Fibroblast of lung (primary cell): ENCODE results near the gene ZNF445. TPM values are rescaled to one million over a fixed set of nuclear protein-coding genes. Genes with fewer than 3 reads are reported as not detected.

Experiments
- DNase-seq, 2 donors: peaks; one replicate each; pipeline versions ENCODE4 v3.0.0 to v3.0.0-alpha.2; 2010; ENCODE audit warnings: low read depth in 2 of 2
- H2AFZ ChIP-seq: 2 replicates; pipeline ENCODE4 v1.5.1; 2012; ENCODE audit warnings: low read length, control low read depth, inconsistent platforms
- H3K27ac ChIP-seq: 2 replicates; pipeline ENCODE4 v1.5.1; 2011; ENCODE audit warnings: low read length, control low read depth; ENCODE audit not compliant: insufficient read depth
- H3K27me3 ChIP-seq: 2 replicates; pipeline ENCODE4 v1.5.1; 2011; ENCODE audit warnings: mild to moderate bottlenecking, low read length; ENCODE audit not compliant: control insufficient read depth, insufficient read depth
- H3K36me3 ChIP-seq: 2 replicates; pipeline ENCODE4 v1.5.1; 2011; ENCODE audit warnings: low read length; ENCODE audit not compliant: control insufficient read depth, insufficient read depth
- H3K4me1 ChIP-seq: 2 replicates; pipeline ENCODE4 v1.5.1; 2011; ENCODE audit warnings: low read length; ENCODE audit not compliant: control insufficient read depth, insufficient read depth; ENCODE audit errors: extremely low read depth
- H3K4me2 ChIP-seq: 2 replicates; pipeline ENCODE4 v1.5.1; 2011; ENCODE audit warnings: low read length, control low read depth; ENCODE audit not compliant: insufficient read depth; ENCODE audit errors: extremely low read depth
- H3K4me3 ChIP-seq, 4 experiments: fragments of 200-600 bp in 1 of 4; sonication (generic) in 1 of 4; replicated peaks in 1 of 4; 2 replicates each; pipeline ENCODE4 v1.5.1; 2011 to 2016; ENCODE audit warnings: low read length in 4 of 4, low read depth in 3 of 4, mild to moderate bottlenecking in 3 of 4, control low read depth in 2 of 4, inconsistent platforms in 1 of 4, mixed read lengths in 1 of 4; ENCODE audit not compliant: insufficient read depth in 1 of 4; ENCODE audit errors: control extremely low read depth in 1 of 4
- H3K79me2 ChIP-seq: 2 replicates; pipeline ENCODE4 v1.5.1; 2012; ENCODE audit warnings: mild to moderate bottlenecking, low read length, inconsistent platforms; ENCODE audit not compliant: control insufficient read depth, insufficient read depth
- H3K9ac ChIP-seq: 2 replicates; pipeline ENCODE4 v1.5.1; 2011; ENCODE audit warnings: mild to moderate bottlenecking, low read length, control low read depth; ENCODE audit not compliant: insufficient read depth
- H3K9me3 ChIP-seq: 2 replicates; pipeline ENCODE4 v1.5.1; 2012; ENCODE audit warnings: low read depth, low read length; ENCODE audit not compliant: control insufficient read depth, insufficient read depth
- H4K20me1 ChIP-seq: 2 replicates; pipeline ENCODE4 v1.5.1; 2011; ENCODE audit warnings: low read length; ENCODE audit not compliant: control insufficient read depth, insufficient read depth; ENCODE audit errors: extremely low read depth
- EZH2 ChIP-seq: IDR thresholded peaks from 2 replicates; pipeline ENCODE4 v1.5.1; 2012; ENCODE audit warnings: low read length, control low read depth, mild to moderate bottlenecking; ENCODE audit errors: missing control alignments
- polyA plus RNA-seq, 2 donors: library from polyadenylated mRNA; depleted of rRNA in 1 of 2; stranded (reverse) in 1 of 2; unstranded in 1 of 2; fragments of >200 nt; gene quantifications; 2 replicates each; pipeline ENCODE4 v1.2.1, GENCODE V29; 2011 to 2012; ENCODE audit warnings: missing spikeins in 1 of 2
- total RNA-seq: library from RNA; depleted of rRNA; stranded (reverse); fragments of >200 nt; gene quantifications from 2 replicates; pipeline ENCODE4 v1.2.1, GENCODE V29; 2014
- TF ChIP-seq, protein P1 (sequence below), 2 donors: IDR thresholded peaks in 1 of 2; conservative IDR thresholded peaks in 1 of 2; 1 replicate in 1 of 2; 2 replicates in 1 of 2; pipeline ENCODE4 v1.5.1; 2011 to 2012; ENCODE audit warnings: low read length in 2 of 2, control low read depth in 1 of 2, inconsistent platforms in 1 of 2, low read depth in 1 of 2, mild to moderate bottlenecking in 1 of 2

Gene ZNF445
- total and polyA plus RNA-seq, 2 donors (not counting 1 experiment from before 2014, with no cell fraction given): 4.5 to 9.1 TPM

DNA sequence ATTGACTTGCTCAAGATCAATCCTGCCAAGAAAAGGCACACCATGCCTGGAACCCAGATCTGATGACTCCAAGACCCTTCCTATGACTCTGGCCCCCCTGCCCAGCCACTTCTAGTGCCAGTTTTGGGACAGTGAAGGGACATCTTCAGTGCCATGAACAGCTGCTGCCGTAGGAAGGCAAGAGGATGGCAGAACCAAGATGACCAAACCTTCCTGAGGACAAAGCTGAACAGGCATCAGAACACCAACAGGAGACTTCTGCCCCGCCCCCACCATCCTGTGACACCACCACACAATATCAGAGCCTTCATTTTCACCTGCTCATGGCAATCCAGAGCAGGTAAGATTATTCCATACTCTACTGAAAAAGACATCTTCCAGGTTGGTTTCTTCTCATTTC, 33.0 kb downstream of the ZNF445 start:
- H3K4me2 ChIP-seq: no peak overlapping the region
- H3K27ac ChIP-seq: no peak overlapping the region
- H3K9ac ChIP-seq: no peak overlapping the region
- TF ChIP-seq, protein P1, sequence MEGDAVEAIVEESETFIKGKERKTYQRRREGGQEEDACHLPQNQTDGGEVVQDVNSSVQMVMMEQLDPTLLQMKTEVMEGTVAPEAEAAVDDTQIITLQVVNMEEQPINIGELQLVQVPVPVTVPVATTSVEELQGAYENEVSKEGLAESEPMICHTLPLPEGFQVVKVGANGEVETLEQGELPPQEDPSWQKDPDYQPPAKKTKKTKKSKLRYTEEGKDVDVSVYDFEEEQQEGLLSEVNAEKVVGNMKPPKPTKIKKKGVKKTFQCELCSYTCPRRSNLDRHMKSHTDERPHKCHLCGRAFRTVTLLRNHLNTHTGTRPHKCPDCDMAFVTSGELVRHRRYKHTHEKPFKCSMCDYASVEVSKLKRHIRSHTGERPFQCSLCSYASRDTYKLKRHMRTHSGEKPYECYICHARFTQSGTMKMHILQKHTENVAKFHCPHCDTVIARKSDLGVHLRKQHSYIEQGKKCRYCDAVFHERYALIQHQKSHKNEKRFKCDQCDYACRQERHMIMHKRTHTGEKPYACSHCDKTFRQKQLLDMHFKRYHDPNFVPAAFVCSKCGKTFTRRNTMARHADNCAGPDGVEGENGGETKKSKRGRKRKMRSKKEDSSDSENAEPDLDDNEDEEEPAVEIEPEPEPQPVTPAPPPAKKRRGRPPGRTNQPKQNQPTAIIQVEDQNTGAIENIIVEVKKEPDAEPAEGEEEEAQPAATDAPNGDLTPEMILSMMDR (conservative IDR thresholded peaks at IDR 0.05 in 1 of 2, IDR thresholded peaks at IDR 0.05 in 1 of 2; ENCODE audit: low read depth in 1 of 2, low read length in 2 of 2): no peak
- no peak for TF ChIP-seq EZH2
- H3K9me3 ChIP-seq: peaks cover 6% of the 10 kb centered on the region
- H2AFZ ChIP-seq: no peak overlapping the region
- H3K4me3 ChIP-seq: no peak overlapping the region
- no peaks in the 10 kb centered on the region for H3K79me2 ChIP-seq
- peaks cover 4% of the 10 kb centered on the region for H3K4me1 ChIP-seq
- no peaks in the 10 kb centered on the region for H3K27me3 ChIP-seq
- no peaks in the 10 kb centered on the region for H4K20me1 ChIP-seq
- H3K36me3 ChIP-seq: peaks cover 20% of the 10 kb centered on the region
- DNase-seq: no peak

DNA sequence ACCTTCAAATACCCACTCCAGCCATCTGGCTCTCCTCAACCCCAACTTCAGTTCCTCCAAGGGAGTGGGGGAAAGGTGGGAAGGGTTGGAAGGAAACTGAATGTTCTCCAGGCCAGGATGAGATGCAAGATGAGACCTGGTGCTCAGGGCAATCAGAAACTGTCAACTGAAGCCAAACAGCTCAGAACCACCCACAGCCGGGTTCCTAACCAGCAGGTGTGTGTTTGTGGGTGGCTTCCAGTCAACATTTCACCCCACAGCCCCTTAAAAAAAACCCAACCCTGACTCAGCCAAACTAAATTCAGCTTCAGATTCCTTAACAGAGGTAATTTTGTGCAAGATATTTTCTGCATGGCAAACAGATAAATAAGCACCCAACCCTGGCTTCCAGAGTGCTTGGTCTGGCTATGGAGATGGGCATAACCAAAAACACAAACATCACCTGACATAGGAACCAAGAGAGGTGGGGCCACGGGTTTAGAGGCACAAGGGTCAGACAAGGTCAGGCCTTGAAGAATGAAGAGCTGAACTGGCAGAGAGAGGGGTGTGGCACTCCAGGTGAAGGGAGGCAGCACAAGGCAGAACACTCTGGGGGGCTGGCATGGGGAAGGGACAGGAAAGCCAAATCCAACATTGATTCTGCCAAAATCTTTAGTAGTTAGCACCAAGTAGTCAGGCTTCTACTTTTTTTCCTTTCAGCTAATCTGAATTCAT, 34.7 kb downstream of the ZNF445 start:
- TF ChIP-seq, protein P1 (conservative IDR thresholded peaks at IDR 0.05 in 1 of 2, IDR thresholded peaks at IDR 0.05 in 1 of 2; ENCODE audit: low read depth in 1 of 2, low read length in 2 of 2): no peak
- no peak for TF ChIP-seq EZH2
- H3K4me3 ChIP-seq: no peak overlapping the region
- H3K27me3 ChIP-seq: no peaks in the 10 kb centered on the region
- H3K36me3 ChIP-seq: peaks cover 10% of the 10 kb centered on the region
- peaks cover 6% of the 10 kb centered on the region for H3K4me1 ChIP-seq
- DNase-seq: no peak
- no peak overlapping the region for H3K27ac ChIP-seq
- H4K20me1 ChIP-seq: no peaks in the 10 kb centered on the region
- H3K79me2 ChIP-seq: no peaks in the 10 kb centered on the region
- H2AFZ ChIP-seq: no peak overlapping the region
- no peak overlapping the region for H3K9ac ChIP-seq
- peaks cover 1% of the 10 kb centered on the region for H3K9me3 ChIP-seq
- no peak overlapping the region for H3K4me2 ChIP-seq

DNA sequence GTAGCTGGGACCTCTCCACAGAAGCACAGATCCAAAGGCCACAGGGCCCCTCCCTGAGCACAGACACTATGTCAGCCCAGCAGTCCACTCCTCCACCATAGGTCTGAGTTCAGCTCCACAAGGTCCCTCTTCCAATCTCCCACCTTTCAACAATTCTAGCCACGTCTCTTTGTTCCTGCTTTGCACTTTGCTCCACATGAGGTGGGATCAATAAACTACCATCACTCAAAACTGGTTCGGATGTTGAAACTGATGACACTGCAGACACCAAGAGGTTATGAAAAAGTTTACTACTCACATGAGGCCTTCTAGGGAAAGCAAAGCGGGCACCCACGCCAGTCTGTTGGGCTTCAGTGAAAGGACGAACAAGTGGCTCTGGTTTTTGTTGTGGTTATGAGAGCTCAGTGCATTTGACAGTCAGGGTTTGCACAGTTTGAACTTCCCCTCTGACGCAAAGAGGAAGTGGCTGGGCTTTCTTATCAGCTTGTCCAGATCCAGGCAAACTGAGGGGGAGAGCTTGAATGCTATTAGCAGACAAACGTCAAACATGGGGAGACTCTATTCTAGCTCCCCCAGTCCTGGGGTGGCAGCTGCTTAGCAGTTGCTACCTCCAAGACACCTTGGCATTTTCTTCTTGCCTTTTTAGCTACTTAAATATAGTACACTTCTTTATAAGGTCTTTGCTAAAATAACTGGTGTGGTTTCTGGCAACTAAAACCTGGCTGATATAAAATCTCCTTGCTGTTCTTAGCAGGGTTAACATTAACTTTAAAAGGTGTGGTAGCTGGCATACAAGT, 37.8 kb downstream of the ZNF445 start:
- H4K20me1 ChIP-seq: no peaks in the 10 kb centered on the region
- no peaks in the 10 kb centered on the region for H3K36me3 ChIP-seq
- no peak for TF ChIP-seq EZH2
- TF ChIP-seq, protein P1 (conservative IDR thresholded peaks at IDR 0.05 in 1 of 2, IDR thresholded peaks at IDR 0.05 in 1 of 2; ENCODE audit: low read depth in 1 of 2, low read length in 2 of 2): no peak
- H3K27ac ChIP-seq: peak overlapping the region; percentile 66
- DNase-seq: peak; percentile 59 to 74
- H3K9me3 ChIP-seq: no peaks in the 10 kb centered on the region
- no peaks in the 10 kb centered on the region for H3K79me2 ChIP-seq
- no peak overlapping the region for H3K9ac ChIP-seq
- no peak overlapping the region for H2AFZ ChIP-seq
- peaks cover 6% of the 10 kb centered on the region for H3K4me1 ChIP-seq
- H3K4me3 ChIP-seq: no peak overlapping the region
- no peak overlapping the region for H3K4me2 ChIP-seq
- no peaks in the 10 kb centered on the region for H3K27me3 ChIP-seq
